ENCODE data around the gene MARS1.
A peak's percentile ranks its signal among the peaks of the same experiment; 100 is the strongest.

MARS1 gene

DNA sequence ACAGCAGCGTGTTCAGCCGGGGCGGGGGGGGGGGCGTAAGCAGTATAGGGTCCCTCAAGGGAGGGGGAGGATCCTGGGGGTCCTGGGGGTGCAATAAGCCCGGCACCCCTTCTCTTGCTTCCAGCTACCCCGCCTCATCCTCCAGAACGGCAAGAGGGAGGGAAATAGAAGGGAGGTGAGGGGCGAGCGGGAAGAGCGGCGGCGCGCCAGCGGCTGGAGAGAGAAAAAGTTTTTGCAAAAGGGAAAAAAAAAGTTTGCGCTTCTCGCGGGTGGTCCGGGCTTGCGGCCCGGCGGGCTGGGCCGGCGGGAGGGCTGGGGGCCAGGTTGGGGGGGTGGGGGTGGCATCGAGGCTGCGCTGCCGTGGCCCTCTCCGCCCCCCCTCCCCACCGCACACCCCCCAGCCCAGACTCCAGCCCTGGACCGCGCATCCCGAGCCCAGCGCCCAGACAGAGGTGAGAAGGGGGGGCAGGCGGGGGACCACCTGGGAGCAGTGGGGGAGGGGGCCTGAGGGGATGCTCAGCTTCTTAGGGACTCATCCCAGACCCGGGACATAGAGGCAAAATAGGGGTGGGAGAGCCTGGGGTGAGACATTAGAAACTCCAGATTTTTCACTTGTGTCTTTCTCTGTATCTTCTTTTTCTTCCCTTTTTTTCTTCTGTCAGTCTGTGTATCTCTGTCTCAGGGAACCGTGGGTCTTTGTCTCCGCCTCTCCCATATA, 28.0 kb upstream of the MARS1 start, which contains the start of gene GLI1:
Gene GLI1, plus strand, starts transcription at position 36 of the 718 bp plus-strand sequence. CDS start 3,907 bp downstream, outside the sequence.
- no peak for TF ChIP-seq GABPA (IDR thresholded peaks at IDR 0.05; ENCODE audit: low read depth)
- TF ChIP-seq, protein P1, sequence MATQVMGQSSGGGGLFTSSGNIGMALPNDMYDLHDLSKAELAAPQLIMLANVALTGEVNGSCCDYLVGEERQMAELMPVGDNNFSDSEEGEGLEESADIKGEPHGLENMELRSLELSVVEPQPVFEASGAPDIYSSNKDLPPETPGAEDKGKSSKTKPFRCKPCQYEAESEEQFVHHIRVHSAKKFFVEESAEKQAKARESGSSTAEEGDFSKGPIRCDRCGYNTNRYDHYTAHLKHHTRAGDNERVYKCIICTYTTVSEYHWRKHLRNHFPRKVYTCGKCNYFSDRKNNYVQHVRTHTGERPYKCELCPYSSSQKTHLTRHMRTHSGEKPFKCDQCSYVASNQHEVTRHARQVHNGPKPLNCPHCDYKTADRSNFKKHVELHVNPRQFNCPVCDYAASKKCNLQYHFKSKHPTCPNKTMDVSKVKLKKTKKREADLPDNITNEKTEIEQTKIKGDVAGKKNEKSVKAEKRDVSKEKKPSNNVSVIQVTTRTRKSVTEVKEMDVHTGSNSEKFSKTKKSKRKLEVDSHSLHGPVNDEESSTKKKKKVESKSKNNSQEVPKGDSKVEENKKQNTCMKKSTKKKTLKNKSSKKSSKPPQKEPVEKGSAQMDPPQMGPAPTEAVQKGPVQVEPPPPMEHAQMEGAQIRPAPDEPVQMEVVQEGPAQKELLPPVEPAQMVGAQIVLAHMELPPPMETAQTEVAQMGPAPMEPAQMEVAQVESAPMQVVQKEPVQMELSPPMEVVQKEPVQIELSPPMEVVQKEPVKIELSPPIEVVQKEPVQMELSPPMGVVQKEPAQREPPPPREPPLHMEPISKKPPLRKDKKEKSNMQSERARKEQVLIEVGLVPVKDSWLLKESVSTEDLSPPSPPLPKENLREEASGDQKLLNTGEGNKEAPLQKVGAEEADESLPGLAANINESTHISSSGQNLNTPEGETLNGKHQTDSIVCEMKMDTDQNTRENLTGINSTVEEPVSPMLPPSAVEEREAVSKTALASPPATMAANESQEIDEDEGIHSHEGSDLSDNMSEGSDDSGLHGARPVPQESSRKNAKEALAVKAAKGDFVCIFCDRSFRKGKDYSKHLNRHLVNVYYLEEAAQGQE (IDR thresholded peaks at IDR 0.05; ENCODE audit: insufficient replicate concordance, low read depth), result no peak
- TF ChIP-seq POLR2AphosphoS5 (IDR thresholded peaks at IDR 0.05; ENCODE audit: low read depth), result no peak
- TF ChIP-seq, protein P2, sequence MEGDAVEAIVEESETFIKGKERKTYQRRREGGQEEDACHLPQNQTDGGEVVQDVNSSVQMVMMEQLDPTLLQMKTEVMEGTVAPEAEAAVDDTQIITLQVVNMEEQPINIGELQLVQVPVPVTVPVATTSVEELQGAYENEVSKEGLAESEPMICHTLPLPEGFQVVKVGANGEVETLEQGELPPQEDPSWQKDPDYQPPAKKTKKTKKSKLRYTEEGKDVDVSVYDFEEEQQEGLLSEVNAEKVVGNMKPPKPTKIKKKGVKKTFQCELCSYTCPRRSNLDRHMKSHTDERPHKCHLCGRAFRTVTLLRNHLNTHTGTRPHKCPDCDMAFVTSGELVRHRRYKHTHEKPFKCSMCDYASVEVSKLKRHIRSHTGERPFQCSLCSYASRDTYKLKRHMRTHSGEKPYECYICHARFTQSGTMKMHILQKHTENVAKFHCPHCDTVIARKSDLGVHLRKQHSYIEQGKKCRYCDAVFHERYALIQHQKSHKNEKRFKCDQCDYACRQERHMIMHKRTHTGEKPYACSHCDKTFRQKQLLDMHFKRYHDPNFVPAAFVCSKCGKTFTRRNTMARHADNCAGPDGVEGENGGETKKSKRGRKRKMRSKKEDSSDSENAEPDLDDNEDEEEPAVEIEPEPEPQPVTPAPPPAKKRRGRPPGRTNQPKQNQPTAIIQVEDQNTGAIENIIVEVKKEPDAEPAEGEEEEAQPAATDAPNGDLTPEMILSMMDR (IDR thresholded peaks at IDR 0.05; ENCODE audit: insufficient read depth, low read length), result no peak
- TF ChIP-seq SPI1 (IDR thresholded peaks at IDR 0.05; ENCODE audit: borderline replicate concordance, low read depth), result no peak
- Histone ChIP-seq H3K27ac (replicated peaks) (no peak within 1 kb of the TSS), H3K27me3 (ENCODE audit: insufficient read depth, poor library complexity, severe bottlenecking) (peaks cover 17% of the 10 kb centered on the region), H3K4me3 (replicated peaks; ENCODE audit: insufficient read depth, low read length) (peak within 1 kb of the TSS; percentile 60)
- no peak for DNase-seq (ENCODE audit: low read depth in 1 of 2, low spot score in 1 of 2)

DNA sequence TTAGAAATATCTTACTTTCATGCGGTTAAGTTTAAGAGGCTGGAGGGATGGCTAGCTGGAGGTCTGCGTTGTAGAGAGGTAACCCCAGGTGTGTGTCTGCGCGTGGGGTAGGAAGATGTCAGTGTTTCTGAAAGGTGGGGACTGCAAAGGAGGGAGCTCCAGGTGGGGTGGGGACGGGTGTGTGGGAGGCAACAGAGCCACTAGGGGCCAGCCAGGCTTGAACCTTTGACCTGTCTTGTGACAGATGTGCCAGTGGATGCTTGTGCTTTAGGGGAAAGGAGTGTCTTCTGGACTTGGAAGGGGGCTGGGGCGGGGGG, 27.4 kb upstream of the MARS1 start:
- Histone ChIP-seq H3K4me3 (replicated peaks; ENCODE audit: insufficient read depth, low read length) (no peak overlapping the region), H3K27ac (replicated peaks) (no peak overlapping the region), H3K27me3 (ENCODE audit: insufficient read depth, poor library complexity, severe bottlenecking) (peaks cover 17% of the 10 kb centered on the region)
- no peak for TF ChIP-seq GABPA (IDR thresholded peaks at IDR 0.05; ENCODE audit: low read depth)
- TF ChIP-seq SPI1 (IDR thresholded peaks at IDR 0.05; ENCODE audit: borderline replicate concordance, low read depth), result no peak
- TF ChIP-seq POLR2AphosphoS5 (IDR thresholded peaks at IDR 0.05; ENCODE audit: low read depth), result no peak
- TF ChIP-seq, protein P2 (IDR thresholded peaks at IDR 0.05; ENCODE audit: insufficient read depth, low read length), result no peak
- TF ChIP-seq, protein P1 (IDR thresholded peaks at IDR 0.05; ENCODE audit: insufficient replicate concordance, low read depth), result no peak
- DNase-seq (ENCODE audit: low read depth in 1 of 2, low spot score in 1 of 2), result no peak

DNA sequence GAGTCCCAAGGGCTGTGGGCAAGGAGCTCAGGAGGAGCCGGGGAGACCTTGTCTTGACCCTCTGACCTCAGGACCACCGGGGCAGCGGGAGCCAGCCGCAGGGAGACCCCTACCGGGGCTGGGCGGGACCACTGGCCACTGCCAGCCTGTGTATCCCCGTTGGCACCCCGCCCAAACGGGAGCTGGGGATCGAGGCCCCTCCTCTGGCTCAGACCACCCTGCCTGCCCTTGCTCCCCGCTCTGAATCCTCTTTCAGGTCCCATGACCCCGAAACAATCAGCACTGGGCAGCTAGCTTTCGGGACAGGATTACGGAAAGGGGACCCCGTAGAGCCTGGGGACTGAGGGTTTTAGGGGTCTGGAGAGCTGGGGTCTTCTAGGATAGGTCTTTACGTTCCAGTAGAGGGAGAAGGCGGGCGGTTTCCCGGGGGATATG, 27.0 kb upstream of the MARS1 start:
- Histone ChIP-seq H3K4me3 (replicated peaks; ENCODE audit: insufficient read depth, low read length) (no peak overlapping the region), H3K27me3 (ENCODE audit: insufficient read depth, poor library complexity, severe bottlenecking) (peaks cover 17% of the 10 kb centered on the region), H3K27ac (replicated peaks) (no peak overlapping the region)
- TF ChIP-seq GABPA (IDR thresholded peaks at IDR 0.05; ENCODE audit: low read depth), result no peak
- no peak for TF ChIP-seq SPI1 (IDR thresholded peaks at IDR 0.05; ENCODE audit: borderline replicate concordance, low read depth)
- TF ChIP-seq, protein P2 (IDR thresholded peaks at IDR 0.05; ENCODE audit: insufficient read depth, low read length), result no peak
- TF ChIP-seq POLR2AphosphoS5 (IDR thresholded peaks at IDR 0.05; ENCODE audit: low read depth), result no peak
- TF ChIP-seq, protein P1 (IDR thresholded peaks at IDR 0.05; ENCODE audit: insufficient replicate concordance, low read depth), result no peak
- DNase-seq (ENCODE audit: low read depth in 1 of 2, low spot score in 1 of 2), result no peak

Measured in HL-60 (cell line).